WTC11 (cell line): ENCODE measurements around the gene OR10AG1.

Experiments used
- FOXP1 ChIP-seq: sonication (generic); formaldehyde crosslinking; IDR thresholded peaks from 2 replicates; pipeline ENCODE4 v1.8.0; 2022; ENCODE audit warnings: missing genetic modification reagents, mild to moderate bottlenecking, moderate library complexity, borderline replicate concordance
- KAT7 ChIP-seq: sonication (generic); formaldehyde crosslinking; IDR thresholded peaks from 2 replicates; pipeline ENCODE4 v1.8.1; 2023; ENCODE audit warnings: missing genetic modification reagents, mild to moderate bottlenecking, borderline replicate concordance
- NFYB ChIP-seq: sonication (generic); formaldehyde crosslinking; conservative IDR thresholded peaks from 2 replicates; pipeline ENCODE4 v1.8.0; 2022; ENCODE audit warnings: low read depth, missing genetic modification reagents
- ZNF232 ChIP-seq: sonication (generic); formaldehyde crosslinking; IDR thresholded peaks from 2 replicates; pipeline ENCODE4 v1.8.0; 2022; ENCODE audit warnings: mild to moderate bottlenecking, missing genetic modification reagents
- ZNF671 ChIP-seq: fragments of 250-450 bp; sonication (Bioruptor Pico); IDR thresholded peaks from 2 replicates; pipeline ENCODE4 v1.8.0; 2021; ENCODE audit warnings: mild to moderate bottlenecking
- TF ChIP-seq, protein P1 (sequence below): sonication (generic); formaldehyde crosslinking; IDR thresholded peaks from 2 replicates; pipeline ENCODE4 v1.8.1; 2022; ENCODE audit warnings: mild to moderate bottlenecking, missing genetic modification reagents, moderate library complexity, borderline replicate concordance
- TF ChIP-seq, protein P2 (sequence below): fragments of 200-600 bp; IDR thresholded peaks from 2 replicates; pipeline ENCODE4 v1.8.0; 2022; ENCODE audit warnings: antibody characterized with exemption
- TF ChIP-seq, protein P3 (sequence below): fragments of 250-450 bp; sonication (Bioruptor Pico); IDR thresholded peaks from 2 replicates; pipeline ENCODE4 v1.9.0; 2021; ENCODE audit warnings: mild to moderate bottlenecking

DNA sequence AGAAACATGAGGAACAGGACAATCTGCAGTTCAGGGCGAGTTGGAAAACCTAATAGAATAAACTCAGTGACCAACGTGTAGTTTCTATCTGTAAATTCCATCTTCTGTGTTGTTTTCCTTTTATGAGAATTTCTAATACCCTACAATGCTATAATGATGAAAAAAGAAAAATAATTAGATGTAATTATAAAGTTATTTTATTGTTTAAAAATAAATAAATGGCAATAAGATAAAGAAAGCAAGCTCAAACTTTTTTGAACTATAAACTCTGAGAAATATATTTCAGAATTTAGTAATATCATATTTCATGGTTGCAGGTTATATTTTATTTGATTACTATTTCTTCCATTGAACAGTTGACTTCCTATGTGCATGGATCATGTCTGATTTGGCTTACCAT is 33.4 kb downstream of the OR10AG1 start, which contains the start of gene OR5I1:
- TF ChIP-seq ZNF232 (no peak), ZNF671 (CRISPR knock-in tag) (no peak), NFYB (CRISPR knock-in tag) (no peak), FOXP1 (CRISPR knock-in tag) (no peak), KAT7 (no peak)
- TF ChIP-seq, protein P1, sequence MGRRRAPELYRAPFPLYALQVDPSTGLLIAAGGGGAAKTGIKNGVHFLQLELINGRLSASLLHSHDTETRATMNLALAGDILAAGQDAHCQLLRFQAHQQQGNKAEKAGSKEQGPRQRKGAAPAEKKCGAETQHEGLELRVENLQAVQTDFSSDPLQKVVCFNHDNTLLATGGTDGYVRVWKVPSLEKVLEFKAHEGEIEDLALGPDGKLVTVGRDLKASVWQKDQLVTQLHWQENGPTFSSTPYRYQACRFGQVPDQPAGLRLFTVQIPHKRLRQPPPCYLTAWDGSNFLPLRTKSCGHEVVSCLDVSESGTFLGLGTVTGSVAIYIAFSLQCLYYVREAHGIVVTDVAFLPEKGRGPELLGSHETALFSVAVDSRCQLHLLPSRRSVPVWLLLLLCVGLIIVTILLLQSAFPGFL (CRISPR knock-in tag), result no peak
- TF ChIP-seq, protein P2, sequence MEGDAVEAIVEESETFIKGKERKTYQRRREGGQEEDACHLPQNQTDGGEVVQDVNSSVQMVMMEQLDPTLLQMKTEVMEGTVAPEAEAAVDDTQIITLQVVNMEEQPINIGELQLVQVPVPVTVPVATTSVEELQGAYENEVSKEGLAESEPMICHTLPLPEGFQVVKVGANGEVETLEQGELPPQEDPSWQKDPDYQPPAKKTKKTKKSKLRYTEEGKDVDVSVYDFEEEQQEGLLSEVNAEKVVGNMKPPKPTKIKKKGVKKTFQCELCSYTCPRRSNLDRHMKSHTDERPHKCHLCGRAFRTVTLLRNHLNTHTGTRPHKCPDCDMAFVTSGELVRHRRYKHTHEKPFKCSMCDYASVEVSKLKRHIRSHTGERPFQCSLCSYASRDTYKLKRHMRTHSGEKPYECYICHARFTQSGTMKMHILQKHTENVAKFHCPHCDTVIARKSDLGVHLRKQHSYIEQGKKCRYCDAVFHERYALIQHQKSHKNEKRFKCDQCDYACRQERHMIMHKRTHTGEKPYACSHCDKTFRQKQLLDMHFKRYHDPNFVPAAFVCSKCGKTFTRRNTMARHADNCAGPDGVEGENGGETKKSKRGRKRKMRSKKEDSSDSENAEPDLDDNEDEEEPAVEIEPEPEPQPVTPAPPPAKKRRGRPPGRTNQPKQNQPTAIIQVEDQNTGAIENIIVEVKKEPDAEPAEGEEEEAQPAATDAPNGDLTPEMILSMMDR, result no peak
- TF ChIP-seq, protein P3, sequence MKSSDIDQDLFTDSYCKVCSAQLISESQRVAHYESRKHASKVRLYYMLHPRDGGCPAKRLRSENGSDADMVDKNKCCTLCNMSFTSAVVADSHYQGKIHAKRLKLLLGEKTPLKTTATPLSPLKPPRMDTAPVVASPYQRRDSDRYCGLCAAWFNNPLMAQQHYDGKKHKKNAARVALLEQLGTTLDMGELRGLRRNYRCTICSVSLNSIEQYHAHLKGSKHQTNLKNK (CRISPR knock-in tag), result no peak
